ENCODE results near the gene CADM1.

The CADM1 gene

DNA sequence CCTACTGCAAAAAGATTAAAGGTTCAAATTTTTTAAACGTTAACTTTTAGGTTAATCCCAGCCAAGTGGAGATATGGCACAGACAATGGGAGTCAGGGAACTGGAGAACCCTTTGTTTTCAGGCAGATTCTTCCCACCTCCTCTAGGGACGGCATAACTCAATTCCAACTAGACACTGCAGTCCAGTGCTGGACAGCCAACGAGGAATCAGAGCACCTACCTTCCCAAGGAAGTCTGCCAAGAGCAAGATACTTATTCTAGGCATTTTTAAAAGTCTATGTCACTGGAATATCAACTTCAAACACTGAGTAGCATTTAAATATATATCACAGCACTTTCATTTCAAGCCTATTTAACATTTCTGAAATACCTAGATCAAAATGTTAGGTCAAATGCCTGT is 7.3 kb downstream of the CADM1 start:
- TF ChIP-seq, protein P1, sequence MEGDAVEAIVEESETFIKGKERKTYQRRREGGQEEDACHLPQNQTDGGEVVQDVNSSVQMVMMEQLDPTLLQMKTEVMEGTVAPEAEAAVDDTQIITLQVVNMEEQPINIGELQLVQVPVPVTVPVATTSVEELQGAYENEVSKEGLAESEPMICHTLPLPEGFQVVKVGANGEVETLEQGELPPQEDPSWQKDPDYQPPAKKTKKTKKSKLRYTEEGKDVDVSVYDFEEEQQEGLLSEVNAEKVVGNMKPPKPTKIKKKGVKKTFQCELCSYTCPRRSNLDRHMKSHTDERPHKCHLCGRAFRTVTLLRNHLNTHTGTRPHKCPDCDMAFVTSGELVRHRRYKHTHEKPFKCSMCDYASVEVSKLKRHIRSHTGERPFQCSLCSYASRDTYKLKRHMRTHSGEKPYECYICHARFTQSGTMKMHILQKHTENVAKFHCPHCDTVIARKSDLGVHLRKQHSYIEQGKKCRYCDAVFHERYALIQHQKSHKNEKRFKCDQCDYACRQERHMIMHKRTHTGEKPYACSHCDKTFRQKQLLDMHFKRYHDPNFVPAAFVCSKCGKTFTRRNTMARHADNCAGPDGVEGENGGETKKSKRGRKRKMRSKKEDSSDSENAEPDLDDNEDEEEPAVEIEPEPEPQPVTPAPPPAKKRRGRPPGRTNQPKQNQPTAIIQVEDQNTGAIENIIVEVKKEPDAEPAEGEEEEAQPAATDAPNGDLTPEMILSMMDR (conservative IDR thresholded peaks at IDR 0.05; ENCODE audit: low read depth, low read length) = no peak
- Histone ChIP-seq H3K4me3 (IDR thresholded peaks at IDR 0.05; ENCODE audit: insufficient read depth, low read depth, low read length) (no peak overlapping the region), H3K79me2 (ENCODE audit: insufficient read depth, low read depth) (peaks cover 52% of the 10 kb centered on the region; the same call in 1 of the 2 replicates), H4K20me1 (ENCODE audit: insufficient read depth) (no peaks in the 10 kb centered on the region), H3K9ac (no peak overlapping the region), H3K4me1 (ENCODE audit: low read depth, poor library complexity, severe bottlenecking) (peaks cover 72% of the 10 kb centered on the region), H3K36me3 (ENCODE audit: insufficient read depth) (no peaks in the 10 kb centered on the region), H3K4me2 (peak overlapping the region; percentile 73), H3K27me3 (ENCODE audit: insufficient read depth, low read depth) (no peaks in the 10 kb centered on the region), H2AFZ (ENCODE audit: low read depth) (no peak overlapping the region), H3K27ac (peak overlapping the region; percentile 31; the same call in 1 of the 2 replicates)

DNA sequence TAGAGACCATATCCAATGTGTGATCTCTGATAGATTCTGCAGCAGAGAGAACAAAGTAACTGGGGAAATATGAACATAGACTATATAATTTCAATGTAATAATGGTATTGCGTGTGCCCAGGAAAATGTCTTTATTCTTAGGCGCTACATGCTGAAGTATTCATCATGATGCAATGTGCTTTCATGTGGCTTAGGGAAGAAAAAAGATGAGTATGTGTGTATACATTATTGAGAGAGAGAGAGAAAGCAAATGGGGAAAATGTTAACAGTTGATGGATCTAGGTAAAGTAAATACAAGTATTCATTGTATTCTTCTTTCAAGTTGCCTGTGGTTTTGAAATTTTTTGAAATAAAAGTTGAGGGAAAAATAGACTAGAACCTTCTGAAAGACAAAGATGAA is 10.3 kb downstream of the CADM1 start:
- H3K79me2 ChIP-seq (ENCODE audit: insufficient read depth, low read depth) = peaks cover 28% of the 10 kb centered on the region; the same call in 1 of the 2 replicates
- TF ChIP-seq, protein P1 (conservative IDR thresholded peaks at IDR 0.05; ENCODE audit: low read depth, low read length) = no peak

GRCh38 chr11:115493488-115493887 is 10.7 kb downstream of the CADM1 start:
- H2AFZ ChIP-seq (ENCODE audit: low read depth) = no peak overlapping the region
- no peak overlapping the region for H3K27ac ChIP-seq
- H3K79me2 ChIP-seq (ENCODE audit: insufficient read depth, low read depth) = peaks cover 24% of the 10 kb centered on the region; the same call in 1 of the 2 replicates
- no peak overlapping the region for H3K9ac ChIP-seq
- TF ChIP-seq, protein P1 (conservative IDR thresholded peaks at IDR 0.05; ENCODE audit: low read depth, low read length) = no peak
- peaks cover 49% of the 10 kb centered on the region for H3K4me1 ChIP-seq (ENCODE audit: low read depth, poor library complexity, severe bottlenecking)
- no peak overlapping the region for H3K4me3 ChIP-seq (IDR thresholded peaks at IDR 0.05; ENCODE audit: insufficient read depth, low read depth, low read length)
- no peak overlapping the region for H3K4me2 ChIP-seq
- no peaks in the 10 kb centered on the region for H4K20me1 ChIP-seq (ENCODE audit: insufficient read depth)
- H3K27me3 ChIP-seq (ENCODE audit: insufficient read depth, low read depth) = no peaks in the 10 kb centered on the region
- H3K36me3 ChIP-seq (ENCODE audit: insufficient read depth) = no peaks in the 10 kb centered on the region

More for the DNA sequence above, 10.3 kb downstream of the CADM1 start:
- Histone ChIP-seq H3K36me3 (ENCODE audit: insufficient read depth) (no peaks in the 10 kb centered on the region), H2AFZ (ENCODE audit: low read depth) (no peak overlapping the region), H3K4me2 (no peak overlapping the region), H3K9ac (no peak overlapping the region), H3K27me3 (ENCODE audit: insufficient read depth, low read depth) (no peaks in the 10 kb centered on the region), H4K20me1 (ENCODE audit: insufficient read depth) (no peaks in the 10 kb centered on the region), H3K4me1 (ENCODE audit: low read depth, poor library complexity, severe bottlenecking) (peaks cover 53% of the 10 kb centered on the region), H3K27ac (no peak overlapping the region), H3K4me3 (IDR thresholded peaks at IDR 0.05; ENCODE audit: insufficient read depth, low read depth, low read length) (no peak overlapping the region)

DNA sequence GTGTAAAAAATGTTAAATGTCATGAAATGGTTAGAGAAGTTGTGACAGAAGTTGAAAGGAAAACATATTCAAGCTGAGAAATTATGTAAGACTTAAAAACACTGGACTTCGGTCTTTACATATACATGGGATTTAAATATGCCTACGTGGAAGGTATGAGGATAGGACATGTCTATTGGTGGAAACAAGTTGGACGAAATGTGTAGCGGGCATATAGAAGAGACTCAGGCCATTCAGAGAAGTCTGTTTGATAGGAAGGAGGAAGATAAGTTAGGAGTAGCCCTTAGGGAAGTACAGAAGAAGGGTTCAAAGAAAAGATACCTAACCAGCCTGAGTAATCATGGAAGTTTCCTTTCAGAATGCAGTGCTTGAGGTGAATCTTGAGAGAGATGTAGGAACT is 14.7 kb downstream of the CADM1 start:
- H3K9ac ChIP-seq = no peak overlapping the region
- H3K27ac ChIP-seq = no peak overlapping the region
- peaks cover 11% of the 10 kb centered on the region; the same call in 1 of the 2 replicates for H3K79me2 ChIP-seq (ENCODE audit: insufficient read depth, low read depth)
- no peaks in the 10 kb centered on the region for H3K27me3 ChIP-seq (ENCODE audit: insufficient read depth, low read depth)
- no peaks in the 10 kb centered on the region for H3K36me3 ChIP-seq (ENCODE audit: insufficient read depth)
- H3K4me2 ChIP-seq = no peak overlapping the region
- peaks cover 9% of the 10 kb centered on the region for H3K4me1 ChIP-seq (ENCODE audit: low read depth, poor library complexity, severe bottlenecking)
- H2AFZ ChIP-seq (ENCODE audit: low read depth) = no peak overlapping the region
- TF ChIP-seq, protein P1 (conservative IDR thresholded peaks at IDR 0.05; ENCODE audit: low read depth, low read length) = no peak
- H4K20me1 ChIP-seq (ENCODE audit: insufficient read depth) = no peaks in the 10 kb centered on the region
- no peak overlapping the region for H3K4me3 ChIP-seq (IDR thresholded peaks at IDR 0.05; ENCODE audit: insufficient read depth, low read depth, low read length)
